ENCODE data around the gene NDUFS6. TPM values are rescaled to one million over a fixed set of nuclear protein-coding genes. Genes with fewer than 3 reads are reported as not detected.

The NDUFS6 gene
- total RNA-seq, 1 donor from 2014 or later: 22.5 TPM

- no peaks in the 10 kb centered on the region for H3K27me3 Mint-ChIP-seq
- no peak for ATAC-seq (ENCODE audit: low read depth)
- peaks cover 26% of the 10 kb centered on the region for H3K4me1 Mint-ChIP-seq
- intact Hi-C loops (cut with micrococcal nuclease): loop anchor here (5.0 kb wide), 1 partner anchor 1262 kb away; no protein-coding TSS in a partner anchor
- H3K4me3 Mint-ChIP-seq: no peak overlapping the region
- peaks cover 76% of the 10 kb centered on the region for H3K36me3 Mint-ChIP-seq (ENCODE audit: low read depth)
- no peak for TF ChIP-seq CTCF (IDR thresholded peaks at IDR 0.05)
- no peak overlapping the region for H3K27ac Mint-ChIP-seq
- no peaks in the 10 kb centered on the region for H3K9me3 Mint-ChIP-seq
- CTCF ChIA-PET: no interaction called here
- no peak for DNase-seq
- POLR2A ChIA-PET: no interaction called here
These were observed 2.9 kb downstream of the NDUFS6 start for GRCh38 chr5:1804001-1804690.

- Mint-ChIP-seq H3K36me3 (ENCODE audit: low read depth) (peaks cover 80% of the 10 kb centered on the region), H3K4me3 (no peak overlapping the region), H3K27me3 (no peaks in the 10 kb centered on the region), H3K4me1 (peaks cover 21% of the 10 kb centered on the region), H3K9me3 (no peaks in the 10 kb centered on the region), H3K27ac (no peak overlapping the region)
- POLR2A ChIA-PET: interaction anchor here (0.7 kb wide), 1 partner anchor 10 kb away, joined by 4 read pairs; no protein-coding TSS in a partner anchor
- TF ChIP-seq CTCF (IDR thresholded peaks at IDR 0.05): no peak
- ATAC-seq (ENCODE audit: low read depth): no peak
- DNase-seq: no peak
- CTCF ChIA-PET: no interaction called here
- intact Hi-C loops (cut with micrococcal nuclease): no loop called here
These were observed 4.1 kb downstream of the NDUFS6 start for GRCh38 chr5:1805326-1805725.

- intact Hi-C loops (cut with micrococcal nuclease): no loop called here
- Mint-ChIP-seq H3K27ac (no peak overlapping the region), H3K4me3 (no peak overlapping the region), H3K27me3 (no peaks in the 10 kb centered on the region), H3K9me3 (no peaks in the 10 kb centered on the region), H3K36me3 (ENCODE audit: low read depth) (peaks cover 80% of the 10 kb centered on the region), H3K4me1 (peaks cover 17% of the 10 kb centered on the region)
- no peak for TF ChIP-seq CTCF (IDR thresholded peaks at IDR 0.05)
- DNase-seq (no peak), ATAC-seq (ENCODE audit: low read depth) (no peak)
- ChIA-PET POLR2A (interaction anchor here (0.7 kb wide), 1 partner anchor 10 kb away, joined by 4 read pairs; no protein-coding TSS in a partner anchor), CTCF (no interaction called here)
These were observed 4.5 kb downstream of the NDUFS6 start for GRCh38 chr5:1805736-1806135.

- DNase-seq (no peak), ATAC-seq (ENCODE audit: low read depth) (no peak)
- intact Hi-C loops (cut with micrococcal nuclease): no loop called here
- Mint-ChIP-seq H3K36me3 (ENCODE audit: low read depth) (peaks cover 82% of the 10 kb centered on the region), H3K4me1 (peaks cover 15% of the 10 kb centered on the region), H3K27ac (no peak overlapping the region), H3K27me3 (no peaks in the 10 kb centered on the region), H3K4me3 (no peak overlapping the region), H3K9me3 (no peaks in the 10 kb centered on the region)
- POLR2A ChIA-PET: no interaction called here
- CTCF ChIA-PET: no interaction called here
- TF ChIP-seq CTCF (IDR thresholded peaks at IDR 0.05): no peak
These were observed 5.0 kb downstream of the NDUFS6 start for GRCh38 chr5:1806199-1806598.

GRCh38 chr5:1806974-1807373 lies 5.8 kb downstream of the NDUFS6 start:
- no peak overlapping the region for H3K4me3 Mint-ChIP-seq
- intact Hi-C loops (cut with micrococcal nuclease): no loop called here
- H3K36me3 Mint-ChIP-seq (ENCODE audit: low read depth): peaks cover 89% of the 10 kb centered on the region
- no peak for TF ChIP-seq CTCF (IDR thresholded peaks at IDR 0.05)
- H3K9me3 Mint-ChIP-seq: no peaks in the 10 kb centered on the region
- ChIA-PET POLR2A (no interaction called here), CTCF (no interaction called here)
- ATAC-seq (ENCODE audit: low read depth): no peak
- no peak for DNase-seq
- peaks cover 13% of the 10 kb centered on the region for H3K4me1 Mint-ChIP-seq
- no peaks in the 10 kb centered on the region for H3K27me3 Mint-ChIP-seq
- H3K27ac Mint-ChIP-seq: no peak overlapping the region

Measured in activated B cell treated with CpG ODN at 0.5 μM for 24 hours (primary cell).